Erythroblast (primary cell): ENCODE data around the gene LRRC47.

Source experiments
- DNase-seq, 2 experiments: peaks; one replicate each; lab custom pipeline; 2025; lab: John Stamatoyannopoulos, UW
- GATA1 ChIP-seq: IDR thresholded peaks from 2 replicates; pipeline ENCODE4 v1.6.1; 2011; ENCODE audit warnings: low read depth, mild to moderate bottlenecking, control low read depth, low read length, moderate library complexity
- POLR2A ChIP-seq: IDR thresholded peaks from 2 replicates; pipeline ENCODE4 v1.6.1; 2011; ENCODE audit warnings: mild to moderate bottlenecking, low read length

The LRRC47 gene

GRCh38 chr1:3747522-3747848 is 48.8 kb downstream of the LRRC47 start:
- DNase-seq, result no peak
- no peak for TF ChIP-seq GATA1
- no peak for TF ChIP-seq POLR2A

- peak; percentile 89 to 91 for DNase-seq
- TF ChIP-seq GATA1, result no peak
- TF ChIP-seq POLR2A, result peak; percentile 76
Measured at GRCh38 chr1:3746830-3747521, 49.3 kb downstream of the LRRC47 start.

GRCh38 chr1:3746389-3746829 is 49.9 kb downstream of the LRRC47 start:
- peak; percentile 56 to 58 for DNase-seq

GRCh38 chr1:3745590-3746381 is 50.5 kb downstream of the LRRC47 start:
- TF ChIP-seq POLR2A, result peak; percentile 33
- TF ChIP-seq GATA1, result no peak
- peak; percentile 56 to 80 for DNase-seq

More at GRCh38 chr1:3746389-3746829, 49.9 kb downstream of the LRRC47 start:
- TF ChIP-seq POLR2A (no peak), GATA1 (no peak)

- DNase-seq, result no peak
Measured at GRCh38 chr1:3745071-3745470, 51.2 kb downstream of the LRRC47 start.

GRCh38 chr1:3744646-3745045 is 51.7 kb downstream of the LRRC47 start:
- DNase-seq, result no peak
- no peak for TF ChIP-seq GATA1
- no peak for TF ChIP-seq POLR2A

More at GRCh38 chr1:3745071-3745470, 51.2 kb downstream of the LRRC47 start:
- TF ChIP-seq POLR2A, result no peak
- TF ChIP-seq GATA1, result no peak

GRCh38 chr1:3743826-3744225 is 52.5 kb downstream of the LRRC47 start:
- no peak for DNase-seq
- TF ChIP-seq POLR2A (no peak), GATA1 (no peak)

GRCh38 chr1:3743421-3743820 is 52.9 kb downstream of the LRRC47 start:
- no peak for DNase-seq
- TF ChIP-seq GATA1, result no peak
- no peak for TF ChIP-seq POLR2A

GRCh38 chr1:3742439-3743298 is 53.6 kb downstream of the LRRC47 start:
- no peak for DNase-seq

GRCh38 chr1:3741566-3742438 is 54.5 kb downstream of the LRRC47 start:
- no peak for TF ChIP-seq GATA1
- no peak for TF ChIP-seq POLR2A

More at GRCh38 chr1:3742439-3743298, 53.6 kb downstream of the LRRC47 start:
- no peak for TF ChIP-seq GATA1
- no peak for TF ChIP-seq POLR2A

GRCh38 chr1:3740752-3741151 is 55.5 kb downstream of the LRRC47 start:
- no peak for DNase-seq
- no peak for TF ChIP-seq GATA1
- TF ChIP-seq POLR2A, result no peak

More at GRCh38 chr1:3741566-3742438, 54.5 kb downstream of the LRRC47 start:
- no peak for DNase-seq

GRCh38 chr1:3740042-3740441 is 56.3 kb downstream of the LRRC47 start:
- no peak for TF ChIP-seq POLR2A
- no peak for TF ChIP-seq GATA1
- DNase-seq, result no peak
